GM21737 (cell line): ENCODE data around the gene PXMP4.

Source experiments
- ATAC-seq: cut with Tn5 transposase; IDR thresholded peaks from one replicate; pipeline ENCODE4 v1.9.1; 2021; ENCODE audit warnings: mild to moderate bottlenecking, moderate library complexity; ENCODE audit not compliant: unreplicated experiment

The PXMP4 gene

DNA sequence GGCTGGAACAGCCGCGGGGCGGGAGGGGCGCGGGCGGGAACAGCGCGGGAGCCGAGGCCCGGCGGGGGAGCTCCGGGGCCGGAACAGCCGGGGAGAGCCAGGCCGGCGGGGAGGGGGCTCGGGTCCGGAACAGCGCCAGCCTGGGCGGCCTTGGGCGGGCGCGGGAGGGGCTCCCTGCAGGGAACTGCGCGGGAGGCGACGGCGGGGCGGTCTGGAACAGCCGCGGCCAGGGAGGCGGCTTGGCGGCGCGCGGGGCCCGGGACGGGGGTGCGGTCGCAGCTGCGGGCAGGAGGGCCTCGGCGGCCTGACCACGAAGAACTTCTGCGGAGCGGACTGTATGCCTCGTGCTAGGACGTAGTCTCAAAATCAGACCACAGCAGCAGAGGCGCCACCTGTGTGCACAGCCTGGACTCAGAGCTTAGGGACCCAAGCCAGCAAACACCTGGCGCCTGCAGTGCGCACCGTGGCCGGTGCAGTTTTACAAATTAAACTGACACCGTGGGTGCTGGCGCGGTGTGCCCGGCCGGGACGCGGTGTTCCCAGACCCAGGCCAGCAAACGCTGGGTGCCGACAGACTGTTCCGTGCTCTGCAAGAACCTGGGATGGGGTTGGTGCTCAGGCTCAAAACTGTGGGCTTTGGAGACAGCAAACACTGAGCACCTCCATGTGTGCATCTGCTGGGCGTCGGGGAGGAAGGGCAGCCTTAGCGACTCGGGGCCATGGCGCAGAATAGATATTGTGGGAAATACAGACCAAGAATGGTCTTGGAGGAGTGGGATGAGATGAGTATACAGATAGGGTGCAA, 12.3 kb upstream of the PXMP4 start:
- ATAC-seq = peak; percentile 31

DNA sequence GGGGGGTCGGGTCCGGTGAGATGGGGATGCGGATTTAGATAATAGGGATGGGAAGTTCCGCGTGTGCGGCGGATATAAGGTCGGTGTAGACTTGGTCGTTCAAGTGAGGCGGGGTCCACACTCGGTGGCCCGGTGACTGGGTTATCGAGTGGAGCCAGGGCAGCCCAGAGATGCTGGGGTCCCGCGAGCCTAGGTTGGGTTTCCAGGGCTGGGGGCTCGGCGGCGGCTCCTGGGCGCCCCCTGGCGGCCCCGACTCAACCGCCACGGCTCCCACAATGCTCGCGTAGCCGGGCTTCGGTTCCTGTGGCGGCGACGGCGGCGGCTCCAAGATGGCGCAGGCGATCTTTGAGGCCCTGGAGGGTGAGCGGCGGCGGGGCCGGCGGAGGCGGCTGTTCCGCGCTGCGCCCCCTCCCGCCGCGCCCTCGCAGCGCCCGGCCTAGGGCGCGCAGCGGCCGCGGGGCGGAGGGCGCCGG, 11.6 kb upstream of the PXMP4 start, which contains the start of gene ZNF341:
Gene ZNF341 (plus strand): TSS at position 304 of the 473 bp plus-strand sequence. CDS start 26 bp downstream, at position 330.
- ATAC-seq = peak; percentile 81

- ATAC-seq = no peak
Measured at GRCh38 chr20:33730946-33731692, 11.0 kb upstream of the PXMP4 start.

DNA sequence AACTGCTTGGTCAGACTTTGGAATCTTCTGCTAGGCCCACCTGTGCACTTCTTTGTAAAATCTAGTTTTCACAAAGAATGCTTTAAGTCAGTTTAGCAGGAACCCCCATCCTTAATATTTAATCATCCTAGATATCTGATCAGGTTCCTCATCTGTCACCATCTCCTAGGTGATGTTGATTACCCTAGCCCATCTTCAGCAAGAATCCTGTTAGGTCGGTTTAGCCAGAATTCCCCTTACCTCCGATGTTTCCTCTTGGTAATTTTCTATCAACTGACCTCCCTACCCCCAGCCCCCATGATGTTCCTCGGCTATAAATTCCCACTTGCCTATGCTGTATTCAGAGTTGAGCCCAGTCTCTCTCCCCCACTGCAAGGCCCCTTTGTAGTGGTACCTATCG, 9.0 kb upstream of the PXMP4 start:
- no peak for ATAC-seq

- no peak for ATAC-seq
Measured at GRCh38 chr20:33728463-33728862, 8.4 kb upstream of the PXMP4 start.

DNA sequence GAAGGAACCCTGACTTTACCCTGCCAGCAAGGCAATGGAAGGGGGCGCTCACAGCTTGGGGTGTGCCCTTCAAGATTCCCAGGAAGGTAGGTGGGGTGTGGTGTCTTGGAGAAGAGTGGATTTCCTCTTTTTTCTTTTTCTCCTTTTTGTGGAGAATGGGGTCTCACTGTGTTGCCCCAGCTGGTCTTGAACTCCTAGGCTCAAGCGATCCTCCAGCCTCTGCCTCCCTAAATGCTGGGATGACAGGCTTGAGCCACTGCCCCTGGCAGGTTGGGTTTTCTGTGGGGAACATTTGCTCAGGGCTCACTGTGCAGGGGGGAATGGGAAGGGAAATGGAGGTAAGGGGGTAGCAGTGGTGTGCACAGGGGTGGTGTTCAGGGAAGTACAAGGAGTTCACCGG, 7.7 kb upstream of the PXMP4 start:
- no peak for ATAC-seq

GRCh38 chr20:33727115-33727479, 7.0 kb upstream of the PXMP4 start:
- ATAC-seq = no peak

DNA sequence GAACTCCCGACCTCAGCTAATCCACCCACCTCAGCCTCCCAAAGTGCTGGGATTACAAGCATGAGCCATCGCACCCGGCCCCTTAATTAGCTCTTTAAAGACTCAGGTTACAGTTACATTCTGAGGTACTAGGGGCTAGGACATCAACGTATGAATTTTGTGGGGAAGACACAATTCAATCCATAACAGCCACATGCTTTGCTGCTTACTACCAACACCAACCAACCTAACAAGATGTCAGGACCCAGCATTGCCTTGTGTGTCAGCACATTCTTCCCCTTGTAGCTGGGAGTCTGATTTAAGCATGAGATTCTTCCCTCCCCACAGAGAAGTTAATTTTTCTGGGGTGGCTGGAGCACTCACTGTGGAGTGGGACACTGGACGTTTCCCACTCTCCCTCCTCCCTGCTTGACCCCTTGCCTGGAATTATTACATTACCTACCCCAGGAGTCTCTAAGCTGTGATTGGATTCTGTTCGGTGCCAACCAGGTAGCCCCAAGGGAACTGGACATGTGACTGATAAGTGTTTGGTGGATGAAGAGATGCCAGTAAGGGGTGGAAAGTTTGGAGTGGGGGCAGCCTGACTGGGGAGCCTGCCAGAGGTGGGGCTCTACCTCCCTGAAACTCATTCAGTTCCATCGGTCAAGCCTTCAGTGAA, 5.6 kb upstream of the PXMP4 start:
- ATAC-seq = no peak

DNA sequence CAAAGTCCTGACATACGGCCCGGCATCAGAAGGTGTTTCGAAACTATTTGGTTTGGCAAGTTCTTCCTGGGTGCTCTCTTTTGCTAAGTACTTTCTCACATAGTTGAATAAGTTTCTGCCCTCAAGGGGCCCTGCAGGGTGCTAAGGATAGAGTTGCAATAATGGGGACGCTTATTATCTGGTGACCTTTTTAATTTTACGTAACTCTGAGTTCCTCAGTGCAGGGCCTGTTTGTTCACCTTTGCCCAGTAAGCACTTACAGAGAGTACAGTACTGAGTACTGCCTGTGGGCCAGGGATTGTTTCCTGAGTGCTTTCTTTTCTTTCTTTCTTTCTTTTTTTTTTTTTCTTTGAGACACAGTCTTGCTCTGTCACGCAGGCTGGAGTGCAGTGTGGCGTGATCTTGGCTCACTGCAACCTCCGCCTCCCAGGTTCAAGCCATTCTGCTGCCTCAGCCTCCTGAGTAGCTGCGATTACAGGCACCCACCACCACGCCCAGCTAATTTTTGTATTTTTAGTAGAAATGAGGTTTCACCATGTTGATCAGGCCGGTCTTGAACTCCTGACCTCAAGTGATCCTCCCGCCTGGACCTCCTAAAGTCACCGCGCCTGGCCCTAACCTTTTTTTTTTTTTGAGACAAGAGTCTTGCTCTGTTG, 4.5 kb upstream of the PXMP4 start:
- ATAC-seq = no peak

DNA sequence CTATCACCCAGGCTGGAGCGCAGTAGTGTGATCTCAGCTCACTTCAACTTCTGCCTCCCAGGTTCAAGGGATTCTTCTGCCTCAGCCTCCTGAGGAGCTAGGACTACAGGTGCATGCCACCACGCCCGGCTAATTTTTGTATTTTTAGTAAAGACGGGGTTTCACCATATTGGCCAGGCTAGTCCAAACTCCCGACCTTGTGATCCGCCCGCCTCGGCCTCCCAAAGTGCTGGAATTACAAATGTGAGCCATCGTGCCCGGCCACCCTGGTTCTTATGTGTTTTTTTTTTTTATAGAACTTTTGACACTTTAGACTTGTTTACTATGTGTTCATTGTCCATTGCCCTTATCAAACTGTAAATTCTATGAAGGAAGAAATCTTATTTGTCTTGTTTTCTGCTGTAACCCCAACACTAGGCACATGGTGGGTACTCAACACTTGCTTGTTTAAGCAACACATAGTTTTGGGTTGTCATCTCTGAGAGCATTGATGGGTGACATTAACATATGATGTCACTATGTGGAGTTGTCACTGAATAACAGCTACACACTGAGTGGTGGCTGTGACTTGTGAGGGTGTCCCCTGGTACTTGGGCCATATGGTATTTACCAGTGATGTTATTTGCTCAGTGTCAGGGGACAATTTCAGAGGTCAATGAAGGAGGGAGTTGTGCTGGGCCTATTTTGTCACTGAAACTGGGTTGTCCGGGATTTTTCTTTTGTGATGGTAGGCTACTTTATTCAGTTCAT, 1.5 kb upstream of the PXMP4 start:
- no peak for ATAC-seq

DNA sequence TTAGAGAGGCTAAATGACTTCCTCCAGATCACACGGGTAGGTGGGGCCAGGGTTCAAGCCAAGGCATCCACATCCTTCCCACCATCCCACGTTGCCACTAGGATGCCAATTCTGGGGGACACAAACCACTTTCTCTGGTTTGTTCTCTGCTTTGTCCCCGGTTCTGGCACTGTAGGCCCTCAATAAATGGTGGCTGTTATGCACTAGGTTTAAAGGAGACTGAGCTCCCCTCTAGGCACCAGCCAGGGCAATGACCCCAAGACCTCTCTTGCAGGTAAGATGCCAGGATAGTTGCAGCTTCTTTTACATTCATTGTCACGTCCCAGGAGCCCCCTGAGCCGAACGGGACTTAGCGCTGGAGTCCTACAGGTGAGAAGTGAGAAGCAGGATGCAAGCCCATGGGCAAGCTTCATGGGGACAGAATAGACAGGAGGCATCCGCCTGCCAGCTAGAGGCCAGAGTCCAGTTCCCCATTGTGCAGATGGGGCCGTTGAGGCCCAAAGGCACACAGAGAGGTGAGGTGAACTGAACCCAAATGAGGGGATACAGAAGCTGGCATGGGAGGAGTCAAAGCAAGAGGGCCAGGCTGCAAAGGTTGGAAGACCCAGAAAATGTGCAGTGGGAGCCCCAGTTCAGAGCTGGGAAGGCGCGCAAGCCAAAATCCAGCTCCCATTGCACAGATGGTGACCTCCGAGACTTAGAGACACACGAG, 677 bp downstream of the PXMP4 start:
- no peak for ATAC-seq

GRCh38 chr20:33716498-33716897, 3.6 kb downstream of the PXMP4 start:
- ATAC-seq = no peak

- ATAC-seq = no peak
Measured at GRCh38 chr20:33713865-33714367, 6.2 kb downstream of the PXMP4 start.

DNA sequence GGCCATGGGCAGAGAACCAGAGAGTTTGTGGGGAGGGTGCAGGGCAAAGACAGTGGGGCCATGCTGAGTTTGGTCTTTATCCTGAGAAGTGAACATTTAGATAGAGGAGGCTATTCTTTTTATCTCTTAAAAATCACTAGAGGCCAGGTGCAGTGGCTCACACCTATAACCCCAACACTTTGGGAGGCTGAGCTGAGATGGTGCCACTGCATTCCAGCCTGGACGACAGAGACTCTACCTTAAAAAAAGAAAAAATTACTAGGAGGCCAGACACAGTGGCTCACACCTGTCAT, 8.7 kb downstream of the PXMP4 start:
- no peak for ATAC-seq

DNA sequence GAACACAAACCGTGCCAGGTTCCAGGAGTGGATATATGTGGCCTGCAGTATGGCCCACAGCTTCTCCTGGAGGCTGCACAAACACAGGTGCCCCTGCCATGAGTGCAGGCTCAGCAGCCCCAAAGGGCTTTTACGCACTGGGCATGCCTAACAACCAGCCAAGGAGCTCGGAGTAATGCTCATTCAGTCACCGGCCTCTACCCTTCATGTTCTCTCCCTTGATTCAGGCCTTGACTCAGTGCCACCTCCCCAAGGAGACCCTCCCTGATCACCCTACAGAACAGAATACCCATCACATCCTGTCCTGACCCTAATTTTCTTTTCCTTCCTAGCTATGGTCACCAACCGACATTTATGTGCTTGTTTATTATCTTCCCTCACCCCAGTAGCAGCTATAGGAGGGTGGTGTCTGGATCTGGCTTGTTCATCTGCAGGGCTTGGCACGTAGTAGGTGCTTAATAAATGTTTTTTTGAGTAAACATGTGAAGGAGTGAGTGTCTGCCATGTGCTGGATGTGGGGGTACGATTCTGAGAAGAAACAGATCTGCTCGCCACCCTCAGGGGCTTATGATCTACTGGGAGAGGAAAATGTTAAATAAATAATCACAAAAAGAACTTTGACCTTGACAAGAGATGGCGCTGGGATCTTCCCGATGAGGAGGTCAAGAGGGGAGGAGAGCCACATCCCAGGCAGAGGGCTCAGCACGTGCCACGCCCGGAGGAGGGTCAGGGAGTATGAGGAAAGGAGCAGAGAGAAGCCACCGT, 9.2 kb downstream of the PXMP4 start:
- ATAC-seq = no peak

DNA sequence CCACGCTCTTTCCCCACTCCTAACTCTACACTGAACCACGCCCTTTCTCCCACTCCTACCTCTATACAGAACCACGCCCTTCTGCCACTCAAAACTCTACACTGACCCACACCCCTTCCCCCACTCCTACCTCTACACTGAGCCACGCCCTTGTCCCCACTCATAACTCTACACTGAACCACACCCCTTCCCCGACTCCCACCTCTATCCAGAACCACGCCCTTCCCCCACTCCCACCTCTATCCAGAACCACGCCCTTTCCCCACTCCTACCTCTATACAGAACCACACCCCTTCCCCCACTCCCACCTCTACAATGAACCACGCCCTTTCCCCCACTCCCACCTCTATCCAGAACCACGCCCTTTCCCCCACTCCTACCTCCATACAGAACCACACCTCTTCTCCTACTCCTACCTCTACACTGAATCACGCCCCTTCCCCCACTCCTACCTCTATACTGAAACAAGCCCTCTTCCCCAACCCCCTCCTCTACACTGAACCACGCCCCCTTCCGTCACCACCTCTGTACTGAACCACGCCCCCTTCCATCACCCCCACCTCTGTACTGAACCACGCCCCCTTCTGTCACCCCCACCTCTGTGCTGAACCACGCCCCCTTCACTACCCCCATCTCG, 10.1 kb downstream of the PXMP4 start:
- ATAC-seq = no peak

- no peak for ATAC-seq
Measured at GRCh38 chr20:33709398-33709797, 10.7 kb downstream of the PXMP4 start.

- no peak for ATAC-seq
Measured at GRCh38 chr20:33707668-33708067, 12.4 kb downstream of the PXMP4 start.
